ENCODE data around the gene CPM. TPM values are rescaled to one million over a fixed set of nuclear protein-coding genes. Genes with fewer than 3 reads are reported as not detected.

The CPM gene
- polyA plus RNA-seq, 1 donor: 10.5 TPM

DNA sequence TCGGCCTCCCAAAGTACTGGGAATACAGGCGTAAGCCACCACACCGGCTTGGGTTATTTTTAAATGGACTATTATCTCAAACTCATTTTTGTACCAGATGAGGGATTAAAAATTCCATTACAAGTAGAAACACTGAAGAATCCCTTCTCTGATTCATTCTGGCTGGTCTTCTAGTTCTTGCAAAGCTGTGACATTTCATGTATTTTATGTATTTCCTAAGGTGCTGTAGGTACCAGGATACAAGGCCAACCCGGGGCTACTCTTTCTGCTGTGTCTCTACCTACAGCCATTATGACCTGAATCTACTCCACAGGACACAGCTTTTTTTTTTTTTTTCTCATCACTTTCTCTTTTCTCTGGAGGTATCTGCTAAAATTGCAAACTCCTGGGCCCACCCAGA, 24.9 kb downstream of the CPM start:
- Histone ChIP-seq H3K27ac (ENCODE audit: low read length) (no peak overlapping the region), H3K9me3 (ENCODE audit: control insufficient read depth, low read depth, low read length) (no peaks in the 10 kb centered on the region), H3K4me1 (ENCODE audit: control insufficient read depth, insufficient read depth, low read length) (no peaks in the 10 kb centered on the region), H3K4me3 (ENCODE audit: low read length) (no peak overlapping the region), H3K36me3 (ENCODE audit: control insufficient read depth, insufficient read depth, low read length) (no peaks in the 10 kb centered on the region), H3K27me3 (ENCODE audit: control insufficient read depth, insufficient read depth, low read length) (no peaks in the 10 kb centered on the region)
- DNase-seq: no peak
- no CpG with 5 or more reads among the region's 4 CpGs for WGBS (ENCODE audit: insufficient coverage, low lambda C conversion rate)

GRCh38 chr12:68905733-68906132, 27.2 kb downstream of the CPM start:
- Histone ChIP-seq H3K9me3 (ENCODE audit: control insufficient read depth, low read depth, low read length) (no peaks in the 10 kb centered on the region), H3K36me3 (ENCODE audit: control insufficient read depth, insufficient read depth, low read length) (no peaks in the 10 kb centered on the region), H3K4me3 (ENCODE audit: low read length) (no peak overlapping the region), H3K27me3 (ENCODE audit: control insufficient read depth, insufficient read depth, low read length) (no peaks in the 10 kb centered on the region), H3K4me1 (ENCODE audit: control insufficient read depth, insufficient read depth, low read length) (peaks cover 4% of the 10 kb centered on the region), H3K27ac (ENCODE audit: low read length) (no peak overlapping the region)
- WGBS (ENCODE audit: insufficient coverage, low lambda C conversion rate): 86% methylated on average over 1 of the region's 4 CpGs
- no peak for DNase-seq

DNA sequence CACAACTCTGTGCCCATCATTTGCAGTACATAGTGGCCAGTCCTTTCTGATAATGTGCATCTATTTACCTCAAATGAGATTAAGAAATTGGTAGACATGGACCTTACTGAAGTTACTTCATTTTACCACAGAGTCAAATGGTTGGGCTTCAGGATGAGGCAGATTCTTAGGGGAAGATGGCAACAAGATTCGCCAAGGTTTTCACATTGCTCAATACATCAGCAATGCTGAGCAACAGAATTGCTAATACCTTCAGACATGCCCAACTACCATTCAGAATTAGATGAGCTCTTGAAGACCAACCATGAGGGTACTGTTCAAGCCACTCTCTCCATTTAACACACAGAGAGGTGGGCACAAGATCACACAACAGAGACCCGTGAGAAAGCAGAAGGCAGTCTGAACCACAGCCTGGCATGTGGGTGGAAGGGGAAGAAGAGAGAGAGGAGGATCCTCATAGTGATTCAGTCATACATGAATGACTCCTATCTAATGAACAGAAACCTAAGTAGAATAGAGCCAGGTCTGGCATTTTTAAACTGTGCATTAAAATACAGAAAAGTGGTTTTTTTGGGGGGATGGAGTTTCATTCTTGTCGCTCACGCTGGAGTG, 28.5 kb downstream of the CPM start:
- Histone ChIP-seq H3K4me1 (ENCODE audit: control insufficient read depth, insufficient read depth, low read length) (peaks cover 5% of the 10 kb centered on the region), H3K27me3 (ENCODE audit: control insufficient read depth, insufficient read depth, low read length) (no peaks in the 10 kb centered on the region), H3K9me3 (ENCODE audit: control insufficient read depth, low read depth, low read length) (no peaks in the 10 kb centered on the region), H3K27ac (ENCODE audit: low read length) (no peak overlapping the region), H3K36me3 (ENCODE audit: control insufficient read depth, insufficient read depth, low read length) (no peaks in the 10 kb centered on the region), H3K4me3 (ENCODE audit: low read length) (no peak overlapping the region)
- no peak for DNase-seq
- no CpG with 5 or more reads among the region's 4 CpGs for WGBS (ENCODE audit: insufficient coverage, low lambda C conversion rate)

DNA sequence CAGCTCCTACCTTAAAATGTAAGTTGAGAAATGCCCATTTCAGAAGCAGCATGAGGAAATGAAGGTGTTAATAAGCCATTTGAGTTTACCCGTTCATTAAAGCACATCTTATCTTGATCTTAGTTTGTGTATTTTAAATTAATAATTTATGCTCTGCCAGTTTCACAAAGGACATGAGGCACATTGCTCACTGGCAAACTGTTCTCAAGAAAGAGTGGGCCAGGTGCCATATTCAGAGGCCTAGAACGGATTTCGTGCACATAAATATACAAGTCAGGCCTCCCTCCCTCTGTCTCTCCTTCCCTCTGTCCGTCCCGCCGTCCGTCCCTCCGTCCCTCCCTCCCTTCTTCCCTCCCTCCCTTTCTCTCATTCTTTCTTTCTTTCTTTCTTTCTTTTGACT, 29.5 kb downstream of the CPM start:
- Histone ChIP-seq H3K4me1 (ENCODE audit: control insufficient read depth, insufficient read depth, low read length) (peaks cover 8% of the 10 kb centered on the region), H3K27ac (ENCODE audit: low read length) (no peak overlapping the region), H3K27me3 (ENCODE audit: control insufficient read depth, insufficient read depth, low read length) (no peaks in the 10 kb centered on the region), H3K4me3 (ENCODE audit: low read length) (no peak overlapping the region), H3K9me3 (ENCODE audit: control insufficient read depth, low read depth, low read length) (no peaks in the 10 kb centered on the region), H3K36me3 (ENCODE audit: control insufficient read depth, insufficient read depth, low read length) (no peaks in the 10 kb centered on the region)
- 93% methylated on average over 8 of the region's 8 CpGs for WGBS (ENCODE audit: insufficient coverage, low lambda C conversion rate)
- DNase-seq: no peak

GRCh38 chr12:68901551-68901950, 31.4 kb downstream of the CPM start:
- WGBS (ENCODE audit: insufficient coverage, low lambda C conversion rate): 61% methylated on average over 2 of the region's 2 CpGs
- peak; percentile 18 to 63 for DNase-seq
- Histone ChIP-seq H3K27me3 (ENCODE audit: control insufficient read depth, insufficient read depth, low read length) (no peaks in the 10 kb centered on the region), H3K27ac (ENCODE audit: low read length) (no peak overlapping the region), H3K36me3 (ENCODE audit: control insufficient read depth, insufficient read depth, low read length) (no peaks in the 10 kb centered on the region), H3K4me1 (ENCODE audit: control insufficient read depth, insufficient read depth, low read length) (peaks cover 8% of the 10 kb centered on the region), H3K9me3 (ENCODE audit: control insufficient read depth, low read depth, low read length) (no peaks in the 10 kb centered on the region), H3K4me3 (ENCODE audit: low read length) (no peak overlapping the region)

- H3K4me1 ChIP-seq (ENCODE audit: control insufficient read depth, insufficient read depth, low read length): peaks cover 8% of the 10 kb centered on the region
- WGBS (ENCODE audit: insufficient coverage, low lambda C conversion rate): 100% methylated on average over 2 of the region's 2 CpGs
- no peaks in the 10 kb centered on the region for H3K27me3 ChIP-seq (ENCODE audit: control insufficient read depth, insufficient read depth, low read length)
- DNase-seq: no peak
- no peaks in the 10 kb centered on the region for H3K9me3 ChIP-seq (ENCODE audit: control insufficient read depth, low read depth, low read length)
- H3K4me3 ChIP-seq (ENCODE audit: low read length): no peak overlapping the region
- H3K27ac ChIP-seq (ENCODE audit: low read length): no peak overlapping the region
- H3K36me3 ChIP-seq (ENCODE audit: control insufficient read depth, insufficient read depth, low read length): no peaks in the 10 kb centered on the region
Observed at GRCh38 chr12:68901145-68901544, 31.8 kb downstream of the CPM start.

DNA sequence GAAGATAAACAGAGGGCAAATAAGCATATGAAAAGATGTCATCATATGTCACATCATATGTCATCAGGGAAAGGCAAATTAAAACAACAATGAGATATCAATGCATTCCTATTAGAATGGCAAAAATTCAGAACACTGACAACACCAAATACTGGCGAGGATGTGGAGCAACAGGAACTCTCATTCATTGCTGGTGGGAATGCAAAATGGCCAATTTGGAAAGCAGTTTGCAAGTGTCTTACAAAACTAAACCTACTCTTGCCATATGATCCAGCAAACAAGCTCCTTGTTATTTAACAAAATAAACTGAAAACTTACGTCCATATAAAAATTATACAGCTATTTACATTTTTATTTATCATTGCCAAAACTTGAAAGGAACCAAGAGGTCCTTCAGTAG, 32.7 kb downstream of the CPM start:
- no peaks in the 10 kb centered on the region for H3K27me3 ChIP-seq (ENCODE audit: control insufficient read depth, insufficient read depth, low read length)
- no peak for DNase-seq
- WGBS (ENCODE audit: insufficient coverage, low lambda C conversion rate): 81% methylated on average over 2 of the region's 2 CpGs
- H3K4me1 ChIP-seq (ENCODE audit: control insufficient read depth, insufficient read depth, low read length): peaks cover 8% of the 10 kb centered on the region
- H3K4me3 ChIP-seq (ENCODE audit: low read length): no peak overlapping the region
- H3K9me3 ChIP-seq (ENCODE audit: control insufficient read depth, low read depth, low read length): no peaks in the 10 kb centered on the region
- H3K36me3 ChIP-seq (ENCODE audit: control insufficient read depth, insufficient read depth, low read length): no peaks in the 10 kb centered on the region
- H3K27ac ChIP-seq (ENCODE audit: low read length): no peak overlapping the region

DNA sequence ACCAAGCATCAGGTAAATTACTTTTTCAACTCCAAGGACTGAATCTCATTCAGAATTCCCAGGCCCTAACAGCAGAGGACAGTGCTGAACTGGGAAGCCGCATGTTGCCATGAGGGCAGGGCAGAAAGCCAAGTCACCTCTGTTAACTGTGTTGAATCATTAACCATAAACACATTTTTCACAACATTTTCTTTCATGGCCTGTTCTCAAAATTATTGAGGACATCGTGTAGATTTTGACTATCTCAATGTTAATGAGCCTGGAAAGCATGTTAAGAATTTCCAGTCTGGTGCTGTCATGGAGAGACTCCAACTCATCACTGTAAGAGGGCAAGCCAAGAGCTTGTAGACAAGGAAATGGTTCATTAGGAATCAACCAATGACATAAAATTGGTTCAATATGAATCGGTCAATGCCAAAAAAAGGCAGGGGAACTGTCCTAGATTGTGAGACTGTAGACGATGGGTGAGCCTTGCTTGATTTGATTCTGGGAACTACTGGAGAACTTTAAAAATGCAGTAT, 33.7 kb downstream of the CPM start:
- no peaks in the 10 kb centered on the region for H3K36me3 ChIP-seq (ENCODE audit: control insufficient read depth, insufficient read depth, low read length)
- no peak overlapping the region for H3K4me3 ChIP-seq (ENCODE audit: low read length)
- peaks cover 8% of the 10 kb centered on the region for H3K4me1 ChIP-seq (ENCODE audit: control insufficient read depth, insufficient read depth, low read length)
- no peak overlapping the region for H3K27ac ChIP-seq (ENCODE audit: low read length)
- H3K9me3 ChIP-seq (ENCODE audit: control insufficient read depth, low read depth, low read length): no peaks in the 10 kb centered on the region
- WGBS (ENCODE audit: insufficient coverage, low lambda C conversion rate): 58% methylated on average over 3 of the region's 4 CpGs
- H3K27me3 ChIP-seq (ENCODE audit: control insufficient read depth, insufficient read depth, low read length): no peaks in the 10 kb centered on the region
- peak; percentile 53 to 69 for DNase-seq

DNA sequence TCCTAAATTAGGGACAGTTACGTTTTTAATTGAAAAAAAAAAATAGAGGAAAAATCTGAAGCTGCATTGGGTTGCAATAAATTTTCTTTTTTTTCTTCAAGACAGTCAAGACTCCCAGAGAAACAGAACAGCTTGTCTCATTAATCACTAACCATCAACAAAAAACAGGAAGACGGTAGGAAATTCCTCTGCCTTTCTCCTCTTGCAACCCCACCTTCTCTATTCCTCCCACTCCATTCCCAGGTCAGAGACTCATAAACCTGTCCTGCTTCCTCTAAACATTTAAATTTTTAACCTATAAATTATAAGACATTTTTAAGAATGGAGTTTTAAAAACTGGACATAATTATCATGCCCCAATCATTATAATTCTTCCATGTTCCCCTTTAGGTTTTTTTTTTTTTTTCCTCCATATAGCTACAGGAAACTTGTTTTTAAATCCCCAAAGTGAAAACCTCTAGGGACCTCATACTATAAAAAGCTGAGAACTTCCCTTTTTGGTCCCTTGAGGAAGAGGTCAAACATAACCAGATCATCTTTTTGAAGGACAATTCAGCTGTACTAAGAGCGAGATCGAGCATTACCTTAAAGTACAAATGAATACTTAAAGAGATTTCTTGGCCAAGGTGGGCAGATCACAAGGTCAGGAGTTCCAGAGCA, 36.0 kb downstream of the CPM start:
- no peak overlapping the region for H3K4me3 ChIP-seq (ENCODE audit: low read length)
- H3K36me3 ChIP-seq (ENCODE audit: control insufficient read depth, insufficient read depth, low read length): no peaks in the 10 kb centered on the region
- H3K27ac ChIP-seq (ENCODE audit: low read length): no peak overlapping the region
- 92% methylated on average over 2 of the region's 4 CpGs for WGBS (ENCODE audit: insufficient coverage, low lambda C conversion rate)
- H3K27me3 ChIP-seq (ENCODE audit: control insufficient read depth, insufficient read depth, low read length): no peaks in the 10 kb centered on the region
- no peaks in the 10 kb centered on the region for H3K9me3 ChIP-seq (ENCODE audit: control insufficient read depth, low read depth, low read length)
- DNase-seq: no peak
- H3K4me1 ChIP-seq (ENCODE audit: control insufficient read depth, insufficient read depth, low read length): peaks cover 8% of the 10 kb centered on the region

DNA sequence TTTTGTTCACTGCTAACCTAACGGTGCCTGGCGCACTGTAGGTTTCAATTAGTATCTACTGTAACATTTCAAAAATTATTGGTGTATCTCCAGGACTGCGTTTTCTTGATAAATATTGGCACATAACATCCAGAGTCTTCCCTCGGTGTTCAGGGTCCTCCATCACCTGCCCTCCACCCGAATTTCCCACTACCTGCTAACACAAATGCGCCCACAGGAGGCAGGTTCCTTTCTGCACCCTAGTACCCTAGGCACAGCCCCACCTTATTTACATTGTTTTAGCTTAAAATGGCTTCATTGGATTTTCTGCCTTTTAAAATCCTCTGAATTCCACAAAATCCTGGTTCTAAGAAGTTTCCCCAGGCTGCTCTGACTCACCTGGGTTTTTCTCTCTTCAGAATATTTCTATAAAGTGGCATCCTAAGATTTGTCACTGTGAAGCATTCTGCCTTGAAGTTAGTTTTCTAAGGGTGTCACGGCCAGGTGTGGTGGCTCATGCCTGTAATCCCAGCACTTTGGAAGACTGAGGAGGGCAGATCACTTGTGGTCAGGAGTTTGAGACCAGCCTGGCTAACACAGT, 38.6 kb downstream of the CPM start:
- H3K4me1 ChIP-seq (ENCODE audit: control insufficient read depth, insufficient read depth, low read length): peaks cover 2% of the 10 kb centered on the region
- DNase-seq: no peak
- H3K4me3 ChIP-seq (ENCODE audit: low read length): no peak overlapping the region
- H3K27me3 ChIP-seq (ENCODE audit: control insufficient read depth, insufficient read depth, low read length): no peaks in the 10 kb centered on the region
- no peaks in the 10 kb centered on the region for H3K9me3 ChIP-seq (ENCODE audit: control insufficient read depth, low read depth, low read length)
- H3K27ac ChIP-seq (ENCODE audit: low read length): no peak overlapping the region
- H3K36me3 ChIP-seq (ENCODE audit: control insufficient read depth, insufficient read depth, low read length): no peaks in the 10 kb centered on the region
- WGBS (ENCODE audit: insufficient coverage, low lambda C conversion rate): 100% methylated on average over 1 of the region's 7 CpGs
